ENCODE results near the gene HBG1.

Gene HBG1

GRCh38 chr11:5245155-5245554 lies 4.5 kb downstream of the HBG1 start:
- DNase-seq, result no peak

- no peak for DNase-seq
Measured at GRCh38 chr11:5243816-5244180, 5.9 kb downstream of the HBG1 start.

- no peak for DNase-seq
Measured at GRCh38 chr11:5242933-5243815, 6.5 kb downstream of the HBG1 start.

- DNase-seq, result no peak
Measured at GRCh38 chr11:5242208-5242607, 7.4 kb downstream of the HBG1 start.

- DNase-seq, result no peak
Measured at GRCh38 chr11:5241458-5241857, 8.2 kb downstream of the HBG1 start.

- no peak for DNase-seq
Measured at GRCh38 chr11:5240458-5240857, 9.2 kb downstream of the HBG1 start.

GRCh38 chr11:5240056-5240455 lies 9.6 kb downstream of the HBG1 start:
- DNase-seq, result no peak

GRCh38 chr11:5239046-5239445 lies 10.6 kb downstream of the HBG1 start:
- DNase-seq, result no peak

- no peak for DNase-seq
Measured at GRCh38 chr11:5238486-5238885, 11.2 kb downstream of the HBG1 start.

GRCh38 chr11:5237420-5237819 lies 12.2 kb downstream of the HBG1 start:
- no peak for DNase-seq

GRCh38 chr11:5235364-5236095 lies 14.1 kb downstream of the HBG1 start:
- no peak for DNase-seq

- DNase-seq, result no peak
Measured at GRCh38 chr11:5234381-5234834, 15.2 kb downstream of the HBG1 start, which contains the start of gene HBD. TSS of gene HBD (minus strand) at chr11:5234483. CDS start at chr11:5234433, 50 bp downstream.

- no peak for DNase-seq
Measured at GRCh38 chr11:5233307-5233706, 16.4 kb downstream of the HBG1 start.

- no peak for DNase-seq
Measured at GRCh38 chr11:5232821-5233220, 16.8 kb downstream of the HBG1 start.

- DNase-seq, result no peak
Measured at GRCh38 chr11:5232176-5232575, 17.5 kb downstream of the HBG1 start.

GRCh38 chr11:5231111-5231510 lies 18.5 kb downstream of the HBG1 start:
- no peak for DNase-seq

GRCh38 chr11:5230266-5230665 lies 19.4 kb downstream of the HBG1 start:
- DNase-seq, result no peak

- no peak for DNase-seq
Measured at GRCh38 chr11:5229796-5230195, 19.9 kb downstream of the HBG1 start.

GRCh38 chr11:5229356-5229755 lies 20.3 kb downstream of the HBG1 start:
- DNase-seq, result no peak

- DNase-seq, result no peak
Measured at GRCh38 chr11:5228124-5228523, 21.5 kb downstream of the HBG1 start.

GRCh38 chr11:5227681-5228080 lies 22.0 kb downstream of the HBG1 start:
- no peak for DNase-seq

GRCh38 chr11:5226732-5227310 lies 22.8 kb downstream of the HBG1 start, which contains the start of gene HBB:
TSS of gene HBB (minus strand) at chr11:5227071. CDS start at chr11:5227021, 50 bp downstream.
- no peak for DNase-seq

GRCh38 chr11:5225480-5225871 lies 24.2 kb downstream of the HBG1 start:
- DNase-seq, result no peak

All from NCI-H1092 (cell line).